OCI-LY7 (cell line): ENCODE results near the gene PKN3.

ENCODE experiments used
- EZH2phosphoT487 ChIP-seq: fragments of 200-600 bp; sonication (generic); IDR thresholded peaks from 2 replicates; pipeline ENCODE4 v1.6.1; 2018; ENCODE audit warnings: low read depth, borderline replicate concordance, mild to moderate bottlenecking, mixed run types, antibody characterized with exemption, low read length, moderate library complexity, mixed read lengths
- TF ChIP-seq, protein P1 (sequence below): fragments of 200-600 bp; sonication (generic); conservative IDR thresholded peaks from 2 replicates; pipeline ENCODE4 v1.5.1; 2014; ENCODE audit warnings: mild to moderate bottlenecking, antibody characterized with exemption, low read length, moderate library complexity, mixed read lengths

DNA sequence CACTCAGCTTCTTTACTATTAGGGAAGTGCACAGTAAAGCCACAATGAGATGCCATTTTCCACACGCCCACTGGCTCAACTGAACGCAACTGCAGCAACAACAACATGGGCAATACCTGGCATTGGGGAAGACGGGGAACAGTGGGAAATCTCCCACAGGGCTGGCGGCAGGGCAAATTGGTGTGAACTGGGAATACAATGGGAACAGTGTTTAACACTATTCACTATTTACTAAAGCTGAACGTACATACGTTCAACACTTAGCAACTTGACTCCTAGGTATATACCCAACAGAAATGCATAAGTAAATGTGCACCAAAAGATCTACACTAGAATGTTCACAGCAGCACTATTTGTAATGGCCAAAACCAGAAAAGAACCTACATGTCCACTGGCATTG is 55.3 kb downstream of the PKN3 start:
- TF ChIP-seq, protein P1, sequence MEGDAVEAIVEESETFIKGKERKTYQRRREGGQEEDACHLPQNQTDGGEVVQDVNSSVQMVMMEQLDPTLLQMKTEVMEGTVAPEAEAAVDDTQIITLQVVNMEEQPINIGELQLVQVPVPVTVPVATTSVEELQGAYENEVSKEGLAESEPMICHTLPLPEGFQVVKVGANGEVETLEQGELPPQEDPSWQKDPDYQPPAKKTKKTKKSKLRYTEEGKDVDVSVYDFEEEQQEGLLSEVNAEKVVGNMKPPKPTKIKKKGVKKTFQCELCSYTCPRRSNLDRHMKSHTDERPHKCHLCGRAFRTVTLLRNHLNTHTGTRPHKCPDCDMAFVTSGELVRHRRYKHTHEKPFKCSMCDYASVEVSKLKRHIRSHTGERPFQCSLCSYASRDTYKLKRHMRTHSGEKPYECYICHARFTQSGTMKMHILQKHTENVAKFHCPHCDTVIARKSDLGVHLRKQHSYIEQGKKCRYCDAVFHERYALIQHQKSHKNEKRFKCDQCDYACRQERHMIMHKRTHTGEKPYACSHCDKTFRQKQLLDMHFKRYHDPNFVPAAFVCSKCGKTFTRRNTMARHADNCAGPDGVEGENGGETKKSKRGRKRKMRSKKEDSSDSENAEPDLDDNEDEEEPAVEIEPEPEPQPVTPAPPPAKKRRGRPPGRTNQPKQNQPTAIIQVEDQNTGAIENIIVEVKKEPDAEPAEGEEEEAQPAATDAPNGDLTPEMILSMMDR, result no peak
- no peak for TF ChIP-seq EZH2phosphoT487
